Activated T-cell treated with anti-CD3 and anti-CD28 coated beads for 24 hours (primary cell): ENCODE data around the gene MEGF6.

Experiments
- DNase-seq: peaks from one replicate; pipeline ENCODE4 v3.0.0-alpha.2; 2020; ENCODE audit warnings: low read depth

Gene MEGF6

DNA sequence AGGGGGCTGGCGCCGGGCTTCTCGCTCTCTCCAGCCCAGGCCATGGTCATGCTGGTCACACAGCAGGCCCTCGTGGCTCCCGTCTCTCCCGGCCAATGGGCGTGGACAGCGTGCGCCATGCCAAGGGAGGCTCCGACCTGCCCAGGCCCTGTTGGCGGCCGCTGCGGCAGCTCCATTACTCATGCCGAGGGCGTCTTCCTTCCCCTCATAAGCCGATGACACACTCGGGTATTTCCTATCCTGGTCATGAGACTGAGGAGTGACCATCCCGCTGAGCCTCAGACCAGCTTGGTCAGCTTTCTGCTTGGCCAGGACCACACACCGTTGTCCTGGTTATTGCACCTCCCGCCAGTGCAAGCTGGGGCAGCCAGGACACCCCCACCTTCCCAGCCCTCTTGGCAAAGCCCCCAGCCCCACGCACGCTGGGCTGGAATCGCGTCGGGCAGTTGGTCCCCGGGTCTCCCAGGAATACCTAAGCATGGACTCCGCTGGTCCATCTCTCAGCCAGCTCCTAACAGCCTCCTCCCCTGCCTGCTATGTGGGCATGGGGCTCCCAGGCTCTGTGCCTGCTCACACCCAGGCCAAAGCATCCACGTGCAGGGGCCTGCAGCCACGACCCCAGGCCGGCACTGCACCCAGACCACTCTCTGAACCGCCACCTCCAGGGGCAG lies 107.0 kb downstream of the MEGF6 start:
- no peak for DNase-seq

GRCh38 chr1:3503525-3503886 lies 107.8 kb downstream of the MEGF6 start:
- no peak for DNase-seq

- DNase-seq, result no peak
Measured at GRCh38 chr1:3502641-3503524, 108.4 kb downstream of the MEGF6 start.

GRCh38 chr1:3501856-3502640 lies 109.3 kb downstream of the MEGF6 start:
- DNase-seq, result no peak

- DNase-seq, result no peak
Measured at GRCh38 chr1:3501437-3501836, 109.9 kb downstream of the MEGF6 start.

GRCh38 chr1:3500265-3500835 lies 111.0 kb downstream of the MEGF6 start:
- no peak for DNase-seq

- DNase-seq, result no peak
Measured at GRCh38 chr1:3499611-3500010, 111.7 kb downstream of the MEGF6 start.

DNA sequence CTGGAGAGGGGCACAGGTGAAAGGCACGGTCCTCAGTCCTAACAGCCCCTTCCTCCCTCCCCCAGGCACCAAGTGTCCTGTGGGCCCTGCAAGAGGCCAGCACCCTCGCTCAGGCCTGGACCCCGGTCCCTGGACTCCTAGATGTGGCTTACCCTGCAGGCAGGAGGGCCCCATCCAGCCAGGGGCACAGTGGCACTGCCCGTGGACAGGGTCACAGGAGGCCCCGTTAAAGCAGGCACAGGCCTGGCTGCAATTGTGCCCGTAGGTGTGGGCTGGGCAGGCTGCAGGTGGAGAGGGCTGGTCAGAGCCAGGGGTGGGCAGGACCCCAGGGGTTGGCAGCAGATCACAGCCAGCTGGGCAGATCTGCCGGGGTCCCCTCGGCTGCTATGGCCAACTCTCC lies 112.3 kb downstream of the MEGF6 start:
- no peak for DNase-seq

GRCh38 chr1:3498246-3498930 lies 112.9 kb downstream of the MEGF6 start:
- DNase-seq, result no peak

GRCh38 chr1:3497521-3497920 lies 113.8 kb downstream of the MEGF6 start:
- DNase-seq, result no peak

DNA sequence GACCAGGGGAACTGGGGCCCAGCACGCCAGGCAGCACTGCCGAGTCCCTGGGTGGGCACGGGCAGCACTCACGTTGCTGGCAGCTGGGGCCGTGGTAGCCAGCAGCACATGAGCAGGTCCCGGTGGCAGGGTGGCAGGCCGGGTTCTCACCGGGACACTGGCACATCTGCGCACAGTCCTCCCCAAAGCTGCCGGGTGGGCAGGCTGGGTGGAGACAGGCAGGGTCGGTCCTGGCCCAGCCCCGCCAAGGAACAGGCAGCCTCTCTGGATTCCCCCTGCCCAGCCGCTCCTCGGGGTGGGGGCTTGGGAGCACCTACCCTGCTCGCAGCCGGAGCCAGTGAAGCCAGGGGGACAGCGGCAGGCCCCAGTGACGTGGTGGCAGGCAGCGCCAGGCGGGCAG lies 114.4 kb downstream of the MEGF6 start:
- DNase-seq, result no peak

DNA sequence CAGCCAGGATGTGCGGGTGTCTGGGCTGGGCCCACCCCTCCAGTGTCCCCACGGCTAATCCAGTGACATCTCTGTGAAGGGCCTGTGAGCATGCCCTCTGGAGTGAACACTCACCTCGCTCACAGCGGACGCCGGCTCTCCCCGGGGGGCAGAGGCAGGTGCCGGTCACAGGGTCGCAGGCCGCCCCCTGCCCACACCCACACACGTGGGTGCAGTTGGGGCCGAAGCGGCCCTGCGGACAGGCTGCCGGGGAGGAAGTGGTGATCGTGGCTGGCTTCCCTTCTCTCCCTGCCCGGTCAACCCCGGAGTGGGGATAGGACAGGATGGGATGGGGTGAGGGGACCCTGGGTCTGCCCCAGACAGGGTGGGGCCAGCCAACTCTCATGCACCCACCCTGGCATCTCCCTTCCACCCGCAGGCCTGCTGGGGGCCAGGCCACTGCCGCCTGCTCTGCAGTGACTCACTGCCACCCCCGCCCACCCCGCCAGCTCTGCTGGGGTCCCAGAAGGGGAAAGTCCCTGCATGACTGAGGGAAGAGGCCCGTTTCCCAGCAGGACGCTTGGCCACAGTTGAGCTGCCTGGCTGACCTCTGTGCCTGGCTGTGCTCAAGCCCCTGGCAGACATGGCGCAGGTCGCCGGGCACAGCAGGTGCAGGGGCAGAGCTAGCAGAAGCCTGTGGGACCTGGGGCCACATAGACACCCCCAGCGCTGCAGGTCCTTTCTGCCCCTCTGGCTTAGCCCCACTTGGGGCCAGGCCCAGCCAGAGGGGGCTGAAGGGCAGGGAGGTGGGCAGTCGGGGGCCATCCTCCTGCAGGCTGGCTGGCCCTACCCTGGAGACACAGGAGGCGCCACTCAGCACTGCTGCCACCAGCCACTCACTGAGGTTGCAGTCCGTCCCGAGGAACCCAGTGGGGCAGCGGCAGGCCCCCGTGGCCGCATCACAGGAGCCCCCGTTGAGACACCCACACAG lies 115.2 kb downstream of the MEGF6 start:
- no peak for DNase-seq

GRCh38 chr1:3494321-3495308 lies 116.7 kb downstream of the MEGF6 start:
- no peak for DNase-seq

DNA sequence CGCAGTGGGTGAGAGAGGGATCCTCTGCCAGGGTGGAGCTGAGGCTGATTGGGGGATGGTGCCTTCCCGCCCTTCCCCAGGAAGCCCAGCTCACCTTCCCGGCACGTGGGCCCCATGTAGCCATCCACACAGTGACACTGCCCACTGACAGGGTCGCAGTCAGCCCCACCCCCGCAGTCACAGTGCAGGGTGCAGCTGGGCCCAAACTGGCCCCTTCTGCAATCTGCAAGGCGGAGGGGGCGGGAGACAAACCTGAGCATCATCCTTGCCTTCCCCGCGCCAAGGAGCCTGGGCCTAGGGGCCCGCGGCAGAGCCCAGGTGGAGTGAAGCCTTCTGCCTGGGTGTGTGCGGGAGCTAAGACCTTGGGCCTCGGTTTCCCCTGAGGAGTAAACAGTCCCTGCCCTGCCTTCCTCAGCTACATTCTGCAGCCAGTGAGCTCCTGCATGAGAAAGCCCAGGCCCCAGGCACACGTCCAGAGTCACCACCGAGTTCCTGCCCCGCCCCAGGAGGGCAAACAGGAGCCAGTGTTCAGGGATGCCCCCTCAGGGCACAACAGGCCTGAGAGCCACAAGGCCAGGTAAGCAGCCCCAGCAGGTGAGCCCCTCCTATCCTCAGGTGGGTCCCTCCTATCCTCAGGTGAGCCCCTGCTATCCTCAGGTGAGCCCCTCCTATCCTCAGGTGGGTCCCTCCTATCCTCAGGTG lies 118.6 kb downstream of the MEGF6 start:
- DNase-seq, result no peak

DNA sequence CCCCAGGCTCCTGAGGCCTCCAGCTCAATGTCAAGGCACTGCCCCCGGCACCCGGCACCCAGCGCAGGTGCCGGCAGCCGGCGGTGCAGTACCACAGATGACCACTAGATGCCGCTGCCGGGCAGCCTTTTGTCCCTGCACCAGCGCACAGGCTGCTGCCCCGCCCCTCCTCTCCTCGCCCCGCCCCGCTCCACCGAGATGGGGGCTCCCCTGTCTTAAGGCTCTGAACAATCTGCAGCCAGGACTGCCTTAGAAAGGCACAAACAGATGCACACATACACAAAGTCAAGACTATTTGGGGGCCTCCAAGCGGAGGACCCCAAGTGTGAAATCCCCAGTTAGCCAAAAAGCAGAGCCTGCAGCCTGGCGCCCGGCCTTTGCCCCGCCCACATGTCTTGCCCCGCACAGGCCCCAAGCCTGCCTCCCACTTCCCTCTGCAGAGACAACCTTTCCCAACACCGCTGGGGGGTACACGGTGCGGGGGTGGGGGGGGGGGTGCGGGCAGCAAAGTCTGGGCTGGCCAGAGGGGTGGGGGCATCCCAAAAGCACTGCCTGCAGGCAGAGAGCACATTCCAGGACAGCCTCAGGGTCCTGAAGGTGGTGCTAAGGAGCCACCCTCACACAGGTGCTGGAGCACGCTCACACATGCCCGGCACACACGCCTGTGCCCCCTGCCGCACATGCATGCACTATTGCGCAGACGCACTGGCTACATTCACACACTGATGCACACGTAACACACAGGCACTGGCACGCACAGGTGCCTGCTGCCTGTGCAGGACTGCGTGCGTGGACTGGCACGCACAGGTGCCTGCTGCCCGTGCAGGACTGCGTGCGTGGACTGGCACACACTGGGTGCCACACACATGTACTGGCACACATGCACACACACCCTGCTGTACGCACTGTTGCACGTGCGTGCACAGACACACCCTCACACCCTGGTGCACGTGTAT lies 119.7 kb downstream of the MEGF6 start:
- DNase-seq, result peak; percentile 83

- no peak for DNase-seq
Measured at GRCh38 chr1:3490046-3490745, 121.1 kb downstream of the MEGF6 start.

DNA sequence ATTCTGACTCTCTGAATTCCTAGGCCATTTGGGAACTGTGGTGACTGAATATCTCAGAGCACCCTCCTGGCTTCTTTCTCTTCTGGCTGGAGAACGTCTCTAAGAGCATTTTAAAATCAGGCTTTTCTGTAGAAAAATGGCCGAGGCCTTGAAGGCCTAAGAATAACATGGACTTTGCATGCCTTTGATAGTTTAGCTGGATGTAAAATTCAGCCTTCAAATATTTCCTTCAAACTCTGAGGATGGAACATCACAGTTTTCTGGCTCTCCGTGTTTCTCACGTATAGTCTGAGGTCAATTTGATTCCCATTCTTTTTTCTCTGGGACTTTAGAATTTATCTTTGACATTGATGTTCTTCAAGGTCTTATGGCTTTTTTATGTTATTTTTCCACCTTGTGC lies 122.9 kb downstream of the MEGF6 start:
- no peak for DNase-seq
